ENCODE results near the gene CCDC7. TPM values are rescaled to one million over a fixed set of nuclear protein-coding genes. Genes with fewer than 3 reads are reported as not detected.
"Not testable (repeated sequence)": the region's sequence is repeated elsewhere in the genome, so short reads cannot be mapped to it uniquely, and the experiment has no call there.

The CCDC7 gene
- total RNA-seq, 1 donor from 2014 or later = 10.3 TPM

DNA sequence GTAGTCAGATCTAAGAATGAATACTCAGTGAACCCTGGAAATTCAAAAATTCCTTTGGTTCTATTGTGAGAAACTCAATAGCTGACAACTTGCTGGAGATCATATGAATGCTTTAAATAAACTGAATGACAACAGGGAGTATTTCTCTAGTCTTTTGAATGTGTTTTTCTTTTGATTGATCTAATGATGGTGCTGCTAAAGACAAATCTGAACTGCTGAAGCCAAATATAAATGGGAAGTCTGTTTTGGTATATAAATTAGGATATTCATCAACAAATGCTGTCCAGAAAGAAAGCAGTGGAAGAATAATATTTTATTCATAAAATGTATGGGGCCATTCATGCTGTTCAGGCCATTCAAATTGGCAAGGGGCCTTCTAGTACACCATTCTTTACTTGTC lies 432.7 kb downstream of the CCDC7 start:
- no peak for DNase-seq (ENCODE audit: low read depth in 2 of 2)

DNA sequence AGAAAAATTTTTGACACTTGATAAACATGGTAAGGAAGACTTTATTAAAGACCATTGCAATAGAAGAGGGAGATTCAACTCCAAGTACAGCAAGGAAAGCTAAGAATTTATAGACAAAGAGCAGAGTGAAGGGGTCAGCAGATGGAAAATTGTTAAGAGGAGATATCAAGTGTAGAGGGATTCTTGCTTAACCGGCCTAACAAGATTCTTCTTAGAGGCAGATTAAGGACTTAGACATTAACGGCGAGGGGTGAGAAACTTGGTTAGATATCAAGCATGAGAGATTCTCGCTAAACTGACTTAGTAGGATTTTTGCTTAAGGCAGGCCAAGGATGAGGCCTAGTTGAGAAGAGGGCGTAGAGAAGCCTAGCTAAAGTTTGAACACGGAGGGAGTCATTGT lies 436.1 kb downstream of the CCDC7 start:
- DNase-seq (ENCODE audit: low read depth in 2 of 2) = no peak

DNA sequence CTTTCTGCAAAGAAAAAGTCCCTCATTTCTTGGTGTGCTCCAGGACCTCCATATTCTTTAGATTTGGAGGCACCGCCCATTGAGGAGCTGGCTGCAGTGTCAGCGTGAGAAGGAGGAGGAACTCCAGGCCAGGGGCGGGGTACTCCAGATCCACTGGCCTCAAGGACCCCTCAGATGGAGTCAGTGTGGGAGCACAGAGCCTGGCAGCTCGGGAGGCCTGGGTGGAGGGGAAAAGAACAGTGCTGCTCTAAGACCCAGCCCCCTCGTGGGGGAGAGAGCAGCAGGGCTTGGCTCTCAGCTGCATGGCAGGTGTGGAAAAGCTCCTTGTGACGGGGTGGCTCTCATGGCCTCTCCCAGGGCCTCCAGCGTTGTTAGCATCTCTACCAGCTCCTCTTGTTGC lies 441.5 kb downstream of the CCDC7 start:
- no peak for DNase-seq (ENCODE audit: low read depth in 2 of 2)

DNA sequence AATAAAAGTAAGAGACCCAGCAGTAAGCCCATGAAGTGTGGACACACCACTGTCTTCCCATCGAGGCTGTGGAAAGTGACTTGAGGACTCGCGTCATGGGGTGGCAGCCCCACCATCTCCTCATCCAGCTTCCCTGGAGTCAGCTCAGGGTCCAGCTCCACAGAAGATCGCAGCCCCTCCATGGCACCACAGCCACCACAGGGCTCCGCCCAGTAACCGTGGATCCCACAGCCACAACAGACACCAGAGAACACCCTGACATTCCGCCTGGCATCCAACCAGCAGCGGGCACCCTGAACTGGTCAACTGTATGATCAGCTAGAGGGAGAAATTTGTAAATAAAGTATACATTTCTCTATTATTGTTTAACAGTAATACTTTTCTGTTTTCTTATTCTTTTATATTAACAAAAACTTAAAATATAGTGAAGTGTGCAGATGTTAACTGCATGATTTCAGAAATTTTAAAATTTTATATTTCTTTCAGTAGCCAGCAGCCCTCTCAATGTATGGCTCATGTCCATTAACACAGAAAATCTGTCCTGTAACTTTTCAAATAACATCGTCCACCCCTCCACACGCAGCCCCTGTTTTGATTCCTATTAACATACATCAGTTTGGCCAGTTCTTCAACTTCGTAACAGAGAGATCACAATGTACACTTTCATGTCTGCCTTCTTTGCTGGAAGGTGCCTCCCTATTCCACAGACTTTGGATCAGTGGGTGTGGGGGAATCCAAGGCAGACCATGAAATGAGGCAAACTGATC lies 442.4 kb downstream of the CCDC7 start:
- no peak for DNase-seq (ENCODE audit: low read depth in 2 of 2)

DNA sequence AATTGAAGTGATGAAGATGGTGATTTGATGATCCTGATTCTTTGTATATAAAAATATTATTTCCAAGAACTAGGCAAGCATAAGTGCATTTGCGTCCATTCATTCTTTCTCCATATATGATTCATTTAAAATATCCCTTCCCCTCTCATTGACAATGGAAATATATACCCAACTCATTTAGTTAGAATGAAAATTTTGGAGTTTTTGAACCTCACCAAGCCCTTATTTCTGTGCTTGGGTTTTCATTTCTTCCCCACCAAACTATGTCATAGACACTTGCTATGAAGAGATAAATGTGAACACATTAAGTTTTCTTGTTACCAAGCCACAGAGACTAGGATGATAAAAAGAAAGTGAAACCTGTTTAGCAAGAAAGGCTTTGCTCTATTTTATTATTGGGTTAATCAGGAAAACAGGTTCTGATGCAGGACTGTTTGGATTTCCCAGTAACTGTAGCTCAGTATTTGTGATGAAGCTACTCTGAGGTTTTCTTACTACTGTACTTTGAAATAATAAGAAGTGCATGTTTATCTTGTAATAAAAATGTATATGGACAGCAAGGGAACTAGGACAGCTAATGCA lies 443.8 kb downstream of the CCDC7 start:
- DNase-seq (ENCODE audit: low read depth in 2 of 2) = no peak

DNA sequence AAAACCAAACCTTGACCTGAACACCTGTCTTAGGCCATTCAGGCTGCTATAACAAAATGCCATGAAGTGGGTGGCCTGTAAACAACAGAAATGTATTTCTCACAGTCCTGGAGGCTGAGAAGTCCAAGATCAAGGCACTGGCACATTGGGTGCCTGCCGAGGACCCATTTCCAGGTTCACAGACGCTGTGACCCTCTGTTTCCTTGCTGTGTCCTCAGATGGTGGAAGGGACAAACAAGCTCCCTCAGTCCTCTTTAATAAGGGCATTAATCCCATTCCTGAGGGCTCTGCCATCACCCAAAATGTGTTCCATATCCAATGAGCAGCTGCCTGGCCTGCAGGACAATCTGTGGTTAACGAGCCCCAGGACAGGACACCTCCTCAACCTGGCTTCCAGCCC lies 444.5 kb downstream of the CCDC7 start:
- DNase-seq (ENCODE audit: low read depth in 2 of 2) = no peak

DNA sequence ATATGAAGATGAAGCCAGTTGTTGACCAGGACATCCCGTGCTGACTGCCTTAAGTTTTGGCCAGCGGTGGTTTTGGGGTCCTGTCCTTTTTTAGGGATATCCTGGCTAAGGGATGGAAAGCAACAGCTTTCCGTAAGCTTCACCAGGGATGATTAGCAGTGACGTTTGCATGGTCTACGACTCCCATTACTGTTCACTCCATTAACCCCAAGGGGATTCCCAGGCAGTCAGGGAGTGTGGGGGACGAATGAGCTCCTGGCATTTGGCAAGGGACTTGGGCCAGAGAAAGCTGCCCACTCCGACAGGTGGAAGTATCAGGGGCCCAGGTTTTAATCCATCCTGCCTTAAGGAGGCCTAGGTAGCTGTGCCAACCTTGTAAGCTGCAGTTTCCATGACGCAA lies 445.3 kb downstream of the CCDC7 start:
- no peak for DNase-seq (ENCODE audit: low read depth in 2 of 2)

DNA sequence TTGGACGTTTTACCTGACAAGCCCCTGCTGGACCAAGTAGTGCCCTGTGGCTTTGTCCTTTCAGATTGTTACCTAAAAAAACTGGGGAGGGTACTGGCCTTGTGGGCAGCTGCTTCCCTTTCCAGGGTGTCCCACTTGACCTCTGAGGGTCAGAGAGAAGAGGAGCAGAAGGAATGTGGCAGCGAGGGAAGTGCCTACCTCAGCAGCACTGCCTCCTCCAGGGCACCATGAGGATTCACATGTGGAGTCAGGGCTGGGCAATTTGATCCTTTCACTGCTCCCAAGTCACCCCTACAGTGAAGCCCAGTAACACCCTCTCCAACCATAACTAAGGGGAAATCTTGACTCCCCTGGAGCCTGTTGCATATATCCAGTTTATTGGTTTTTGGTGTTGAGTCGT lies 447.5 kb downstream of the CCDC7 start:
- no peak for DNase-seq (ENCODE audit: low read depth in 2 of 2)

DNA sequence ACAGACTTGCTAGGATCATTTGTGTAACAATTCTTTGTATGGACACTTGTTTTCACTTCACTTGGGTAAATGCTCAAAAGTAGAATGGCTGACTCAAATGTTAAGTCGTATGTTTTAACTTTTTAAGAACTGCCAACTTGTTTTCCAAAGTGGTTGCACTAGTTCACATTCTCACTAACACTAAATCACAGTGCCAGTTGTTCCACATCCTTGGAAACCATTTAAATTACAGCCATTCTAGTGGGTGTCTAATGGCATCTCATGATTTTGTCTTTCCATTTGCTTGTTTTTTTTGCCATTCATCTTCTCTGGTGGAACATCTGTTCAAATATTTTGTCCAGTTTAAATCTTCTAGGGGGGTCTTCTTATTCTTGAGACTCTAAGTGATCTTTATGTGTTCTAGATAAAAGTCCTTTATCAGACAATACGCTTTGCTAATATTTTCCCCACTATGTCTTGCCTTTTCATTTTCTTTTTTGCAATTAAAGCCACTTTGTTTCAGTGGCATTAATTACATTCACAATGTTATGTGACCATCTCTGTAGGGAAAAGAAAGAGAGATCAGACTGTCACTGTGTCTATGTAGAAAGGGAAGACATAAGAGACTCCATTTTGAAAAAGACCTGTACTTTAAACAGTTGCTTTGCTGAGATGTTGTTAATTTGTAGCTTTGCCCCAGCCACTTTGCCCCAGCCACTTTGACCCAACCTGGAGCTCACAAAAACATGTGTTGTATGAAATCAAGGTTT lies 448.1 kb downstream of the CCDC7 start:
- DNase-seq (ENCODE audit: low read depth in 2 of 2) = no peak

DNA sequence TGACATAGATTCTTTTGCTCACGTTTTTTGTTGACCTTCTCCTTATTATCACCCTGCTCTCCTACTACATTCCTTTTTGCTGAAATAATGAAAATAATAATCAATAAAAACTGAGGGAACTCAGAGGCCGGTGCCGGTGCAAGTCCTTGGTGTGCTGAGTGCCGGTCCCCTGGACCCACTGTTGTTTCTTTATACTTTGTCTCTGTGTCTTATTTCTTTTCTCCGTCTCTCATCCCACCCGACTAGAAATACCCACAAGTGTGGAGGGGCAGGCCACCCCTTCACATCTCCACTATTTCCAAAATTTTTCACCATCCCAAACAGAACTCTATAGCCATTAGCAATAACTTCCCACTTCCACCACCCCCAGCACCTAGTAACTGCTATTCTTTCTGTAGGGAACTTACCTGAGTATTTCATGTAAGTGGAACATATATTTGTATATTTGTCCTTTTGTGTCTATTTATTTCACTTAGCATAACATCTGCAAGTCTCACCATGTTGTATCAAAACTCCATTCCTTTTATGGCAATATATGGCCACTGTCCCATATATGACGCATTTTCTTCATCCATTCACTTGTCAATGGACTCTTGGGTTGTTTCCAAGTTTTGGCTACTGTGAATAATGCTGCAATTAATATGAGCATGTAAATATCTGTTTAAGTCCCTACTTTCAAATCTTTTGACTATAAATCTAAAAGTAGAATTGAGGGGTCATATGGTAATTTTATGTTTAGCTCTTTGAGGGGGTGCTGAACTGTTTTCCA lies 449.4 kb downstream of the CCDC7 start:
- peak in 1 of 2 donors; percentile 19 for DNase-seq (ENCODE audit: low read depth in 2 of 2)

DNA sequence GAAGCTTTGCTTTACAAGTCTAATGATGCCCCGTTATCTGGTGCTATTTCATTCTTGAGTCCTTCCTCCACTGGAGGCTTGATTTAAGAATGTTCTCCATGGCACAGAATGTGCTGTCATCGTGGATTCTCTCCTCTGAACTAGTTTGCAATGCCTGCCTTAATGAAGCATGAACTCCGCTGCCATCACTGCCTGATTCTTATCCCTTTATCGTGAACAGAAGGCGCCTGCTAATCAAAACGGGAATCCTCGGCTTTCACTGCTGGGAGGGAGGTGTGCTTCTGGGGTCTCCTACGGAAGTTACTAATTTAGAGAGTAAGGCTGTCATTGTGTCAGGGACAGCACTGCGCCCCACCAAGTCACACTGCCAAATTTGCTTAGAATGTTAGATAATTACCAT lies 455.9 kb downstream of the CCDC7 start:
- no peak for DNase-seq (ENCODE audit: low read depth in 2 of 2)

DNA sequence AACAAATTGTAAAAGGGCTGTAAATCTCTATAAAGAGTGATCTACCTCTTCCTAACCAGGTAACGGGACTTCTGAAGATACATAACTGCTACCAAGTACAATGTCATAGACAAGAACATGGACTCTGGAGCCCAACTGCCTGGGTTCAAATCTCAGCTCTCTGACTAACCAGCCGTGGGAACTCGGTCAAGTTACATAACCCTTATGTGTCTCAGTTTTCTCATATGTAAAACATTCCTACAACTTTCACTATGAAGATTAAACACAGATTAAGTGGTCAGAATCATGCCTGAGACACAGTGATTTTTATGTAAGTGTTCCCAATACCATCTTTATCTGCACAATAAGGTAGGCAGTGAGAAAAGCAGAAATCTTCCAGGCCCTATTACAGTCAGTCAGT lies 459.5 kb downstream of the CCDC7 start:
- no peak for DNase-seq (ENCODE audit: low read depth in 2 of 2)

DNA sequence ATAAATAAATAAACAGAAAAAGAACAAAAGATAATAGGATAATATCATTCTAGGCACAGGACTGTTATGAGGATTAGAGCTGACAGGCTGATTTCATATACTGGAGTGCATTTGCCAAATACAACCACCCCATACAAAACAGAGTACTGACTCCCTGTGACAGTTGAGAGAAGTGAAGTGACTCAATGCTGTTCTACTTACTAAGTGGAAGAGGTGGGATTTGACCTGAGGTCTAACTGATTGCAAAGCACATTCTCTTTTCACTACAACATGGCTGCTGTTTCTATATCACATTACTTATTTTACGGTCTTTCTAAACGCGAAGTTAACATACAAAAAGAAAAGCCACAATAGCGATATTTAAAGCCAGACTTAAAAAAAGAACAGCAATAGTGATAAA lies 460.7 kb downstream of the CCDC7 start:
- no peak for DNase-seq (ENCODE audit: low read depth in 2 of 2)

DNA sequence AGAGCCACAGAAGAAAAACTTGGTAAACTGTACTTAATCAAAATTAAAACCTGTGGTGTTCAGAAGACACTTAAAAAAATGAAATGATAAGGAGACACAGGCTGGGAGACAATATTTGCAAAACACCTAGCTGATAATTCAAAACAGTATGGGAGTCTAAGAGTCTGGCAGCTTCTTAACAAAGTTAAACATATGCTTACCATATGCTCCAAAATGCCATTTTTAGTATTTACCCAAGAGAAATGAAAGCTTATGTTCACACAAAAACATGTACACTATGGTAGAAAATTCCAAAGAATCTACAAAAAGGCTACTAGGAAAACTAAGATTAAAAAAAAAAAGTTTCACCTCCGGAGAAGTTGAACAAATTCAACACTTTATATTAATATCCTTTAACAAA lies 463.5 kb downstream of the CCDC7 start:
- no peak for DNase-seq (ENCODE audit: low read depth in 2 of 2)

DNA sequence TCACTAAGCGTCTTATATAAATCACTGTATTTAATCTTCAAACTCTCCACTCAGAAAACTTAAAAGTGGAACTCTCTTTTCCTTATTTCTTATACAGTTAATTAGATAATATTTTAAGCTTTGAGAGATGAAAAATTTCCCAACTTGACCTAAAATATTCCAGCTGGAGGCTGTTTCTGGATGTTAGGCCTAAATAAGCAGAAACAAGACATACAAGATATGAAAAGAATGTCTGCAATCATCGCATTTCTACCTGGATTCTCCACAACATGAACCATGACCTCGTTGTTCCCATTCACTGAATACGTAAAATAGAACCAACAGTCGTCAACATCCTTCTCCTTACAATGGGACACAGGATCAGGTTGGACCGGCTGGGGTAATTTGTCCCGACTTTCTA lies 464.0 kb downstream of the CCDC7 start:
- DNase-seq (ENCODE audit: low read depth in 2 of 2) = not testable (repeated sequence)

DNA sequence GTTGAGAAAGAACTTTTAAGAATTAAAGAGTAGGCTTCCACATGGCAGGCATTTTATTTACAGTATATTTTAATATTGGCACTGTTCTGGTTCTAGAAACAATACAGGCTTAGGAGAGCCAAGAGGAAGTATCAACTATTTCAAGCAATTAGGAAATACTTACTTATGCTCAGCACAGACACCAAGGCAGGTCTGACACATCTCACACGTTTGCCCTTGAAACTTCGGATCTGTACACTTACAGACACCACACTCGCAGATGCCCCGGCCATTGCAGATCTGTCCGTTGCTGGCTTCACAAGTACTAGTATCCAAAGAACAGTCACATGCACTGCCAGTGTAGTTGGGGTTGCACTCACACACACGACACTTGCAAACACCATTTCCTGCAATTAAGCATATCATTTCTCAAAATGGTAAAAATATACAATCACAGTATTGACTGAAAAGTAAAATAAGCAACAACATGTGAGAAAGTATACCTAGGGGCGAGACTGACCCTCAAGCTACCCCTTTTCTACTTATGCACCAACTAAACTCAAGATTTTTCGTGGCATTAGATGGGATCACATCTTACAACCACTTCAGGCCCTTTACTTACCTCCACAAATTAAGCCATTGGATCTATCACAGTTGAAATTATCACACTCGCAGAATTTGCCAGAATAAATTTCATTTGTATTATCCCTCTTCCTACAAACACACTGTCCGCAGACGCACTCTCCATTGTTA lies 465.5 kb downstream of the CCDC7 start:
- no peak for DNase-seq (ENCODE audit: low read depth in 2 of 2)

DNA sequence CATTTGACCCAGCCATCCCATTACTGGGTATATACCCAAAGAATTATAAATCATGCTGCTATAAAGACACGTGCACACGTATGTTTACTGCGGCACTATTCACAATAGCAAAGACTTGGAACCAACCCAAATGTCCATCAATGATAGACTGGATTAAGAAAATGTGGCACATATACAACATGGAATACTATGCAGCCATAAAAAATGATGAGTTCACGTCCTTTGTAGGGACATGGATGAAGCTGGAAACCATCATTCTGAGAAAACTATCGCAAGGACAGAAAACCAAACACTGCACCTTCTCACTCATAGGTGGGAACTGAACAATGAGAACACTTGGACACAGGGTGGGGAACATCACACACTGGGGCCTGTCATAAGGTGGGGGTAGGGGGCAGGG lies 471.9 kb downstream of the CCDC7 start:
- DNase-seq (ENCODE audit: low read depth in 2 of 2) = not testable (repeated sequence)

DNA sequence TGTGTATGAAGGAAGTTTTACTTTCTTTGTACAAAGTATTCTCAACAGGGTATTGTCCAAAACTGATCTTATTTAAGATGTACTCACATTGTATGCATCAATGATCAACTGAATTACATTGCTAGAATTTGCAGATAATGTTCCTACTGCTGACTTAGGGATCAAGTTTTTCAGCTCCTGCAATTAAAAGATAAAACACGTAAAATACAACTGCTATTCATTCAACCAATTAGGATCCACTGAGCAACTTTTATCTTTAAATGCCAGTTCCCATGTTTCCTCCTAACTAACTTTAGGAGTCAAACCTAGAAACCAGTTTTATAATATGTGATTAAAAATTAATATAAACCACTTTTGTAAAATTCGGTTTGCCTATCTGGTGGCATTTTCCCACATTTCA lies 476.2 kb downstream of the CCDC7 start:
- no peak for DNase-seq (ENCODE audit: low read depth in 2 of 2)

DNA sequence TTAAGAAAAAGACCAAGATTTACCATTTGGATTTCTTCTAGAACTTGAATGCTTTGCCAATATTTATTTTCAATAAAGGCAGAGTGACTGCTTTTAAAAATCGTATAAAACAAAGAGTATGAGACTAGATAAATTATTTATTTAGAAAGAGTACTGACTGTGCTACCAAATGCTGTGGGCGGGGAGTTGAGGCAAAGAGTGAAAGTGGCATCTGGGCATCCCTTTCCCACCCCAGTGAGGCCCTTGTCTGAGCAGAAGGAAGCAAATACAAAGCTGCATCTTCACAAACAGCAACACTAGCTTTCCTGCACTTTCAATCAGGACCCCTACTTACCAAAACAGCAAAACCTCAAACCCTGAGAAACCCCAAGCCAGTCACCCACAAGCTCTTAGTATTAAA lies 477.2 kb downstream of the CCDC7 start:
- no peak for DNase-seq (ENCODE audit: low read depth in 2 of 2)

DNA sequence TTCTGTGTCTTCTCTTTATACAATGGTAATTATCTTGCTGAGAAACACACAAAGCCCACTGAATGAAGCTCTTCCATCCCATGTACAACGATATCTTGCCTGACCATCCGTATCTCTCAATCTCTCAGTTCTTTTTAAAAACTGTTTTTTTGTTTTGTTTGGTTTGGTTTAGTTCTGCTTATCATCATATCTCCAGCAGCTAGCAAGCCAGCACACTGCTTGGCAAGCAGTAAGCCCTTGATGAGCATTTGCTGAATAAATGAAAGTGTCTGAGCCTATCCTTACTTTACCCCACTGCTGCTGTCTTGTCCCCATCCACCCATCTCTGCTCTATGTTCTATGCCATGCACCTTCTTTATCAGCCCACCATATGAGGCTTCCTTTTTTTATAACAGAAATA lies 477.9 kb downstream of the CCDC7 start:
- DNase-seq (ENCODE audit: low read depth in 2 of 2) = no peak

Data from lung microvascular endothelial cell (primary cell).